ENCODE results near the gene TARS2.

- TF ChIP-seq POLR2A (IDR thresholded peaks at IDR 0.05; ENCODE audit: low read length) (no peak), GATA1 (IDR thresholded peaks at IDR 0.05; ENCODE audit: low read depth, low read length) (no peak)
Observed at GRCh38 chr1:150477733-150478132, 9.5 kb upstream of the TARS2 start.

Measured in erythroblast (primary cell).